Gastroesophageal sphincter (tissue), 4 donors: Measurements from ENCODE around the gene SLC16A12. TPM values are rescaled to one million over a fixed set of nuclear protein-coding genes. Genes with fewer than 3 reads are reported as not detected.

ENCODE experiments used
- ATAC-seq: fragments of 150-250 bp; one replicate; pipeline ENCODE4 v1.9.1; 2016; ENCODE audit warnings: mild to moderate bottlenecking, moderate library complexity
- H3K27ac ChIP-seq, 4 donors: fragments of 200-600 bp; sonication (generic) in 3 of 4; 1 replicate in 3 of 4; 2 replicates in 1 of 4; pipeline ENCODE4 v1.5.1; 2016 to 2019
- H3K27me3 ChIP-seq: fragments of 200-600 bp; sonication (generic); one replicate; pipeline ENCODE4 v1.5.1; 2019
- H3K36me3 ChIP-seq, 2 donors: fragments of 200-600 bp; sonication (generic); one replicate each; pipeline ENCODE4 v1.5.1; 2019; ENCODE audit warnings: control low read depth in 1 of 2
- H3K4me1 ChIP-seq, 3 donors: fragments of 200-600 bp; sonication (generic); 1 replicate in 2 of 3; 2 replicates in 1 of 3; pipeline ENCODE4 v1.5.1; 2016 to 2019; ENCODE audit warnings: control low read depth in 2 of 3
- H3K4me3 ChIP-seq, 2 donors: fragments of 200-600 bp; sonication (generic); one replicate each; pipeline ENCODE4 v1.5.1; 2019; ENCODE audit warnings: mild to moderate bottlenecking in 1 of 2, moderate library complexity in 1 of 2
- H3K9me3 ChIP-seq, 3 donors: fragments of 200-600 bp; sonication (generic); one replicate each; pipeline ENCODE4 v1.5.1; 2017 to 2019; ENCODE audit warnings: control low read depth in 2 of 3
- CTCF ChIP-seq, 4 experiments: fragments of 200-600 bp in 2 of 4; fragments of 450-650 bp in 2 of 4; sonication (generic) in 1 of 4; IDR thresholded peaks; one replicate each; pipeline ENCODE4 v1.5.1; 2017 to 2019; ENCODE audit warnings: antibody characterized with exemption in 4 of 4, mild to moderate bottlenecking in 2 of 4, moderate library complexity in 2 of 4
- EP300 ChIP-seq: sonication (generic); formaldehyde crosslinking; IDR thresholded peaks from one replicate; pipeline ENCODE4 v1.6.1; 2017; ENCODE audit warnings: antibody characterized with exemption, mild to moderate bottlenecking
- POLR2A ChIP-seq, 2 donors: fragments of 450-650 bp; IDR thresholded peaks; one replicate each; pipeline ENCODE4 v1.6.1; 2017; ENCODE audit warnings: antibody characterized with exemption in 2 of 2, mild to moderate bottlenecking in 2 of 2, moderate library complexity in 1 of 2
- POLR2AphosphoS5 ChIP-seq: sonication (generic); formaldehyde crosslinking; IDR thresholded peaks from one replicate; pipeline ENCODE4 v1.6.1; 2017; ENCODE audit warnings: antibody characterized with exemption
- WGBS, 2 donors: methylation state at CpG; one replicate each; pipeline ENCODE4 v1.1.5; 2018; ENCODE audit warnings: low coverage in 1 of 2; 5-methylcytosine and 5-hydroxymethylcytosine counted together
- total RNA-seq, 4 donors: library from RNA; depleted of rRNA; stranded (reverse); fragments of >200 nt; gene quantifications; one replicate each; pipeline ENCODE4 v1.1.0, GENCODE V29; 2016

Gene SLC16A12
- total RNA-seq, 4 donors from 2014 or later = 1.7 to 11.7 (median 2.4) TPM

GRCh38 chr10:89556600-89556999, 21.2 kb upstream of the SLC16A12 start:
- 100% methylated on average over 1 of the region's 1 CpG; no CpG with 5 or more reads in 1 of the 2 donors for whole genome bisulfite sequencing, 2 donors
- no peak for TF ChIP-seq POLR2A (IDR thresholded peaks at IDR 0.05)
- no peak for TF ChIP-seq POLR2AphosphoS5
- no peak for TF ChIP-seq CTCF (IDR thresholded peaks at IDR 0.05)
- no peak for TF ChIP-seq EP300
- no peak for ATAC-seq
- Histone ChIP-seq H3K9me3 (no peaks in the 10 kb centered on the region), H3K27ac (no peak overlapping the region), H3K4me3 (no peak overlapping the region), H3K4me1 (peaks cover 0 to 7% (median 0%) of the 10 kb centered on the region in 3 donors), H3K27me3 (no peaks in the 10 kb centered on the region), H3K36me3 (no peaks in the 10 kb centered on the region)

GRCh38 chr10:89555688-89556445, 20.5 kb upstream of the SLC16A12 start:
- no peaks in the 10 kb centered on the region for H3K27me3 ChIP-seq
- H3K9me3 ChIP-seq = no peaks in the 10 kb centered on the region
- peaks cover 0 to 7% (median 0%) of the 10 kb centered on the region in 3 donors for H3K4me1 ChIP-seq
- H3K36me3 ChIP-seq = no peaks in the 10 kb centered on the region
- TF ChIP-seq CTCF (IDR thresholded peaks at IDR 0.05) = peak in 2 of 4 experiments; percentile 6 to 8
- no peak for TF ChIP-seq POLR2AphosphoS5
- no peak for TF ChIP-seq EP300
- no peak for ATAC-seq
- H3K4me3 ChIP-seq = no peak overlapping the region
- 74 to 94% methylated on average over 5 to 7 of the region's 7 CpGs for WGBS, 2 donors
- H3K27ac ChIP-seq = no peak overlapping the region

GRCh38 chr10:89554433-89554832, 19.0 kb upstream of the SLC16A12 start:
- Histone ChIP-seq H3K27me3 (no peaks in the 10 kb centered on the region), H3K36me3 (no peaks in the 10 kb centered on the region), H3K27ac (no peak overlapping the region), H3K4me3 (no peak overlapping the region), H3K9me3 (no peaks in the 10 kb centered on the region), H3K4me1 (peaks cover 0 to 7% (median 0%) of the 10 kb centered on the region in 3 donors)
- WGBS, 2 donors = 86 to 88% methylated on average over 1 of the region's 1 CpG
- no peak for ATAC-seq
- no peak for TF ChIP-seq POLR2A (IDR thresholded peaks at IDR 0.05)
- no peak for TF ChIP-seq POLR2AphosphoS5

- peak; percentile 83 for ATAC-seq
- peak; percentile 55 for TF ChIP-seq POLR2AphosphoS5
- no peak for TF ChIP-seq POLR2A (IDR thresholded peaks at IDR 0.05)
- H3K27ac ChIP-seq = peak overlapping the region in 1 of 4 donors; percentile 47
- no peak overlapping the region for H3K4me3 ChIP-seq
- H3K36me3 ChIP-seq = no peaks in the 10 kb centered on the region
- WGBS, 2 donors = 24 to 47% methylated on average over 2 to 5 of the region's 5 CpGs
- no peaks in the 10 kb centered on the region for H3K27me3 ChIP-seq
- H3K9me3 ChIP-seq = no peaks in the 10 kb centered on the region
- peaks cover 0 to 7% (median 0%) of the 10 kb centered on the region in 3 donors for H3K4me1 ChIP-seq
These were observed 17.8 kb upstream of the SLC16A12 start for GRCh38 chr10:89553064-89553734.

- Histone ChIP-seq H3K36me3 (no peaks in the 10 kb centered on the region), H3K4me3 (no peak overlapping the region), H3K9me3 (no peaks in the 10 kb centered on the region), H3K27ac (no peak overlapping the region), H3K4me1 (peaks cover 0 to 7% (median 0%) of the 10 kb centered on the region in 3 donors), H3K27me3 (no peaks in the 10 kb centered on the region)
- WGBS, 2 donors = 83 to 97% methylated on average over 2 to 4 of the region's 4 CpGs
- no peak for TF ChIP-seq POLR2AphosphoS5
- TF ChIP-seq EP300 = no peak
- TF ChIP-seq POLR2A (IDR thresholded peaks at IDR 0.05) = no peak
- no peak for TF ChIP-seq CTCF (IDR thresholded peaks at IDR 0.05)
- ATAC-seq = no peak
These were observed 16.8 kb upstream of the SLC16A12 start for GRCh38 chr10:89552213-89552612.
